ENCODE measurements around the gene EMC6.
"Not testable (repeated sequence)": the region's sequence is repeated elsewhere in the genome, so short reads cannot be mapped to it uniquely, and the experiment has no call there.

EMC6 gene

DNA sequence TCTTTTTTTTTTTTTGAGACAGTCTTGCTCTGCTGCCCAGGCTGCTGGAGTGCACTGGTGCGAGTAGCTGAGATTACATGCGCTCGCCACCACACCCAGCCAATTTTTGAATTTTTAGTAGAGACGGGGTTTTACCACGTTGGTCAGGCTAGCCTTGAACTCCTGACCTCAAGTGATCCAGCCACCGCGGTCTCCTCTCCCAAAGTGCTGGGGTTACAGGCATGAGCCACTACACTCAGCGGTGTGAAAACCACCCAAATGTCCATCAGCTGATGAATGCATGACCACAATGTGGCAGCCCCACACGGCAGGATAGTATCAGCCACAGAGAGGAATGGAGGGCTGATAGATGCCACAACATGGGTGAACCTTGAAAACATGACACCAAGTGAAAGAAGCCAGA lies 25.2 kb downstream of the EMC6 start:
- TF ChIP-seq, protein P1, sequence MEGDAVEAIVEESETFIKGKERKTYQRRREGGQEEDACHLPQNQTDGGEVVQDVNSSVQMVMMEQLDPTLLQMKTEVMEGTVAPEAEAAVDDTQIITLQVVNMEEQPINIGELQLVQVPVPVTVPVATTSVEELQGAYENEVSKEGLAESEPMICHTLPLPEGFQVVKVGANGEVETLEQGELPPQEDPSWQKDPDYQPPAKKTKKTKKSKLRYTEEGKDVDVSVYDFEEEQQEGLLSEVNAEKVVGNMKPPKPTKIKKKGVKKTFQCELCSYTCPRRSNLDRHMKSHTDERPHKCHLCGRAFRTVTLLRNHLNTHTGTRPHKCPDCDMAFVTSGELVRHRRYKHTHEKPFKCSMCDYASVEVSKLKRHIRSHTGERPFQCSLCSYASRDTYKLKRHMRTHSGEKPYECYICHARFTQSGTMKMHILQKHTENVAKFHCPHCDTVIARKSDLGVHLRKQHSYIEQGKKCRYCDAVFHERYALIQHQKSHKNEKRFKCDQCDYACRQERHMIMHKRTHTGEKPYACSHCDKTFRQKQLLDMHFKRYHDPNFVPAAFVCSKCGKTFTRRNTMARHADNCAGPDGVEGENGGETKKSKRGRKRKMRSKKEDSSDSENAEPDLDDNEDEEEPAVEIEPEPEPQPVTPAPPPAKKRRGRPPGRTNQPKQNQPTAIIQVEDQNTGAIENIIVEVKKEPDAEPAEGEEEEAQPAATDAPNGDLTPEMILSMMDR (IDR thresholded peaks at IDR 0.05; ENCODE audit: extremely low read depth, insufficient read depth, missing control alignments): no peak
- in situ Hi-C loops (cut with MboI; ENCODE audit: low pct_unique_long_range_greater_than_20kb, low sequenced_read_pairs, unreplicated experiment): no loop called here
- no peak for DNase-seq (ENCODE audit: low spot score)

DNA sequence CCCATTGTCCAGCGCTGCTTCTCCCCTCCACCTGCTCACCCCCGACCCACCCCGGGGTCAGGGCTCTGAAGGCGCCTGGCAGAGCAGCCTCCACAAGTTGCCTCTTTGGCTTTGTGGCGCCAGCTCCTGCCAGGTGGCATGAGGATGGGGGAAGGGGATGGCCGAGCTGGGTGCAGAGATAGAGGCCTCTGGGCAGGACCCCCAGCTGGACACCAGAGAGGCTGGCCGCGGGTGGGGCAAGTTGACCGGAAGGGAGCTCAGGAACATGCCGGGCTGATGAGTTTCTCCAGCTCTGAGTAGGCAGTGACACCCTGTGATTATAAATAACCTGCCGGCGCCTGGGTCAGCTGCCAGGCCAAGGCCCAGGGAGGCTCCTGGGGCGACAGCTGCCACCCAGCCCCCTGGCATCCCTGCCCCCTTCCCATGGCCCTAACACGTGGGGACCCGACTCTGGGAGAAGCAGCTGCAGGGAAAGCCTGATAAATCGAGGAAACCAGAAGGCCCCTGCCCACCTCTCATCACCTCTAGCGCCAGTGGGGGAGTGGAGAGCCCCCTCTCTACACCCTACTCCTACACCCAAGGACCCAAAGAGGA lies 26.6 kb downstream of the EMC6 start:
- DNase-seq (ENCODE audit: low spot score): no peak
- TF ChIP-seq, protein P1 (IDR thresholded peaks at IDR 0.05; ENCODE audit: extremely low read depth, insufficient read depth, missing control alignments): no peak
- in situ Hi-C loops (cut with MboI; ENCODE audit: low pct_unique_long_range_greater_than_20kb, low sequenced_read_pairs, unreplicated experiment): no loop called here

DNA sequence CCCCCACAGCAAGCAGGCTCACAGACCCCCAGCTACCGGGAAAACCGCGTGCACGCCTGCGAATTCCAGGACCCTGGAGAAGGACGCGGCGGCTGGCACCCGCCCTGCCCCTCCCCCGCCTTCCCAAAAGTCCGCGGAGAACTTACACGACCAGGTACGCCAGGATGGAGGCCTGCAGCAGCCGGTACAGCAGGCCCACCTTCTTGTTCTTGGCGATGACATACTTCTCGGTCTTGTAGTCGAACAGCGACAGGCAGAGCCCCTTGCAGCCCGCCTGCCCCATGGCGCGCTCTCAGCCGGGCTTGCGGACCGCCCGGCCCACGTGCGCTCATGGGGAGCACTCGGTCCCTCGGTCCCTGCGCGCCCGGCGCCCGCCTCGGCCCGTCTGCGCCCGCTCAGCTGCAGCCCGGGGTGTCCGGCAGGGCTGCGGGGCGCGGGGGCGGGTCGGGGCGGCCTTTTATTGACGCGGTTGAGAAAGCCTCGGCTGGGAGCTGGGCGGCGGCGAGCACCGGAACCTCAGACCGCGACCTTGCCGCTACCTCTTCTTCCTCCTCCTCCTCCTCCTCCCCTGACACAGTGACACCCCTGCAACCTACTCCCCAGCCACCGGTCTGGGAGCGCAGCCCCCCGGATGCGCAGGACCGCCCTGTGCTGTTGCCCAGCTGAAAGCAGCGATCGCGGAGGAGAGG lies 27.3 kb downstream of the EMC6 start, which contains the start of gene P2RX5:
Gene P2RX5 (minus strand): TSS at position 433 of the 689 bp plus-strand sequence. CDS start 150 bp downstream, at position 283.
- peak; percentile 70 for DNase-seq (ENCODE audit: low spot score)
- TF ChIP-seq, protein P1 (IDR thresholded peaks at IDR 0.05; ENCODE audit: extremely low read depth, insufficient read depth, missing control alignments): no peak
- in situ Hi-C loops (cut with MboI; ENCODE audit: low pct_unique_long_range_greater_than_20kb, low sequenced_read_pairs, unreplicated experiment): no loop called here

DNA sequence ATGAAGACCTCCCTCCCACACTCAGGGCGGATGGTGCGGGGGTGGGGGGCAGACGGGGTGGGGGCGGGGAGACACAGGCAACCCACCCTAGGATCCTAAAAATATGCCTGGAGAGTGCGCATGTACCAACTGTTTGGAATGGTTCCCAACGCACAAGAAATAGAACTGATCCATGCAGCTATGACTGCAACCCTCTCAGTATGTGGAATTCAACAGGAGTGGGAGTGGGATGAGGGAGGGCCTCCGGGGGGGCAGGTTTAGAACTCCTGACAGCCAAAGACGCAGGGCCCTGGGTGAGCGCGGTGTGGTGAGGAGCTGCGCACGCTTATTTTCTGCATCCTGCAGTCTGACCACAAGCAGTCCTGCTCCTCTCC lies 28.5 kb downstream of the EMC6 start:
- DNase-seq (ENCODE audit: low spot score): no peak
- TF ChIP-seq, protein P1 (IDR thresholded peaks at IDR 0.05; ENCODE audit: extremely low read depth, insufficient read depth, missing control alignments): no peak
- in situ Hi-C loops (cut with MboI; ENCODE audit: low pct_unique_long_range_greater_than_20kb, low sequenced_read_pairs, unreplicated experiment): no loop called here

DNA sequence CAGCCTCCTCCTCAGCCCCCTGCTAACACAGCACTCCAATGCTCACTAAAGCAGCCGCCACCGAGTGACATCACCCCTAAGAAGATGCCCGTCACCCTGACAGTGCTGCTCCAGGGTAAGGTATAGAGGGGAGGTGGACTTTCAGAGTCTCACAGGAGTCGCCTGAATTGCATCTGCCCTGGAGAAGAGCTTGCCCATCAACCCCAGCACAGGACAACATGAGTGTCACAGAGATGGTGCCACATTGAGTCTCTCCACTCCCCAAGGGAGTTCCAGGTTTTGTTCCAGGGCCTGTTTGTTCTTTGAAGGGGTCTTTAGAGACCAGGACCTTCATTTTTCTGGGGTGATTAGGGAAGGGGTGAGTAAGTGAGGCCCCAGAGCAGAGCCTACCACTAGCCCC lies 29.5 kb downstream of the EMC6 start:
- no peak for DNase-seq (ENCODE audit: low spot score)
- in situ Hi-C loops (cut with MboI; ENCODE audit: low pct_unique_long_range_greater_than_20kb, low sequenced_read_pairs, unreplicated experiment): no loop called here
- TF ChIP-seq, protein P1 (IDR thresholded peaks at IDR 0.05; ENCODE audit: extremely low read depth, insufficient read depth, missing control alignments): no peak

DNA sequence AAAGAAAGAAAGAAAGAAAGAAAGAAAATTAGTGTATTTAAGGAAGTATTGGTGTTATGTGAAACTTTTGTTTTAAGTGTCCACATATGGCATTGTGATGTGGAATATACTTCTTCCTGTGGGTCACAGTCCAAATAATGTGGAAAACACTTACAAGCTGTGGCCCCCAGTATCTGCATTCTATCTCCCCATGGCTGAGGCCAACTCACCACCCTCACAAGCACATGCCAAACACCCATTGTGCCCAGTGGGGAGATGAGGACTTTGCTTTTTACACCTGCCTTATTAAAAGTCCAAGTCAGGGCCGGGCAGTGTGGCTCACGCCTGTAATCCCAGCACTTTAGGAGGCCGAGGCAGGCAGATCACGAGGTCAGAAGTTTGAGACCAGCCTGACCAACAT lies 31.3 kb downstream of the EMC6 start:
- DNase-seq (ENCODE audit: low spot score): no peak
- TF ChIP-seq, protein P1 (IDR thresholded peaks at IDR 0.05; ENCODE audit: extremely low read depth, insufficient read depth, missing control alignments): no peak
- in situ Hi-C loops (cut with MboI; ENCODE audit: low pct_unique_long_range_greater_than_20kb, low sequenced_read_pairs, unreplicated experiment): no loop called here

DNA sequence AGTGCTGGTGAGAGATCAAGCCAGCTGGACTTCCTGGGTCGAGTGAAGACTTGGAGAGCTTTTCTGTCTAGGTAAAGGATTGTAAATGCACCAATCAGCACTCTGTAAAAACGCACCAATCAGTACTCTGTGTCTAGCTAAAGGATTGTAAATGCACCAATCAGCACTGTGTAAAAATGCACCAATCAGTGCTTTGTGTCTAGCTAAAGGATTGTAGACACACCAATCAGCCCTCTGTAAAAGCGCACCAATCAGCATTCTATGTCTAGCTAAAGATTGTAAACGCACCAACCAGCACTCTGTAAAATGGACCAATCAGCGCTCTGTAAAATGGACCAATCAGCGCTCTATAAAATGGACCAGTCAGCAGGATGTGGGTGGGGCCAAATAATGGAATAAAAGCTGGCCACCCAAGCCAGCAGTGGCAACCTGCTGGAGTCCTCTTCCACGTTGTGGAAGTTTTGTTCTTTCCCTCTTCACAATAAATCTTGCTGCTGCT lies 33.5 kb downstream of the EMC6 start:
- in situ Hi-C loops (cut with MboI; ENCODE audit: low pct_unique_long_range_greater_than_20kb, low sequenced_read_pairs, unreplicated experiment); DNase-seq (ENCODE audit: low spot score): not testable (repeated sequence)
